Thoracic aorta (tissue), 2 donors: Measurements from ENCODE around the gene P2RY12. TPM values are rescaled to one million over a fixed set of nuclear protein-coding genes. Genes with fewer than 3 reads are reported as not detected.

Experiments used
- ATAC-seq: fragments of 150-250 bp; one replicate; pipeline ENCODE4 v1.8.0; 2017; ENCODE audit warnings: low read depth; ENCODE audit not compliant: insufficient number of reproducible peaks, low FRiP score
- DNase-seq: peaks from one replicate; pipeline ENCODE4 v3.0.0-alpha.2; 2020; ENCODE audit warnings: low spot score
- H3K27ac ChIP-seq, 2 donors: fragments of 200-600 bp; sonication (generic); 1 replicate in 1 of 2; 2 replicates in 1 of 2; pipeline ENCODE4 v1.5.1; 2016; ENCODE audit warnings: mild to moderate bottlenecking in 2 of 2, moderate library complexity in 2 of 2
- H3K27me3 ChIP-seq: fragments of 200-600 bp; sonication (generic); replicated peaks from 2 replicates; pipeline ENCODE4 v1.6.0; 2016; ENCODE audit warnings: mild to moderate bottlenecking; ENCODE audit not compliant: insufficient read depth
- H3K36me3 ChIP-seq: fragments of 200-600 bp; sonication (generic); one replicate; pipeline ENCODE4 v1.5.1; 2016
- H3K4me1 ChIP-seq, 2 donors: fragments of 200-600 bp; sonication (generic); 1 replicate in 1 of 2; 2 replicates in 1 of 2; pipeline versions ENCODE4 v1.5.1 to v1.6.0; 2016; ENCODE audit warnings: low read depth in 2 of 2, mild to moderate bottlenecking in 1 of 2; ENCODE audit not compliant: control insufficient read depth in 1 of 2
- H3K4me3 ChIP-seq: fragments of 200-600 bp; sonication (generic); 2 replicates; pipeline ENCODE4 v1.5.1; 2016; ENCODE audit warnings: mild to moderate bottlenecking
- H3K9me3 ChIP-seq: fragments of 200-600 bp; sonication (generic); 2 replicates; pipeline ENCODE4 v1.5.1; 2016
- CTCF ChIP-seq: fragments of 200-600 bp; sonication (generic); IDR thresholded peaks from one replicate; pipeline ENCODE4 v1.5.1; 2019; ENCODE audit warnings: antibody characterized with exemption
- total RNA-seq, 2 donors: library from RNA; depleted of rRNA; stranded (reverse); fragments of >200 nt; gene quantifications; one replicate each; pipeline versions ENCODE4 v1.1.0 to v1.2.3, GENCODE V29; 2016

P2RY12 gene
- total RNA-seq, 2 donors from 2014 or later = 2.2 to 10.7 TPM

GRCh38 chr3:151307131-151307530 lies 77.4 kb downstream of the P2RY12 start:
- Histone ChIP-seq H3K27me3 (no peaks in the 10 kb centered on the region), H3K4me3 (no peak overlapping the region), H3K4me1 (peaks cover 0 to 4% of the 10 kb centered on the region in 2 donors), H3K36me3 (no peaks in the 10 kb centered on the region), H3K27ac (no peak overlapping the region), H3K9me3 (no peaks in the 10 kb centered on the region)
- DNase-seq (no peak), ATAC-seq (no peak)
- no peak for TF ChIP-seq CTCF

- no peak for TF ChIP-seq CTCF
- no peaks in the 10 kb centered on the region for H3K27me3 ChIP-seq
Measured at GRCh38 chr3:151306168-151306810, 78.3 kb downstream of the P2RY12 start.

GRCh38 chr3:151305775-151306151 lies 78.8 kb downstream of the P2RY12 start:
- Histone ChIP-seq H3K9me3 (no peaks in the 10 kb centered on the region), H3K27ac (no peak overlapping the region), H3K27me3 (no peaks in the 10 kb centered on the region), H3K36me3 (no peaks in the 10 kb centered on the region), H3K4me1 (peaks cover 0 to 4% of the 10 kb centered on the region in 2 donors), H3K4me3 (no peak overlapping the region)
- ATAC-seq (no peak), DNase-seq (no peak)
- no peak for TF ChIP-seq CTCF

More at GRCh38 chr3:151306168-151306810, 78.3 kb downstream of the P2RY12 start:
- DNase-seq (no peak), ATAC-seq (no peak)
- Histone ChIP-seq H3K4me1 (peaks cover 0 to 4% of the 10 kb centered on the region in 2 donors), H3K36me3 (no peaks in the 10 kb centered on the region), H3K4me3 (no peak overlapping the region), H3K9me3 (no peaks in the 10 kb centered on the region), H3K27ac (no peak overlapping the region)

- DNase-seq (no peak), ATAC-seq (no peak)
- Histone ChIP-seq H3K27me3 (no peaks in the 10 kb centered on the region), H3K9me3 (no peaks in the 10 kb centered on the region), H3K4me3 (no peak overlapping the region), H3K36me3 (no peaks in the 10 kb centered on the region), H3K4me1 (peaks cover 0 to 4% of the 10 kb centered on the region in 2 donors), H3K27ac (no peak overlapping the region)
- TF ChIP-seq CTCF = no peak
Measured at GRCh38 chr3:151305060-151305774, 79.3 kb downstream of the P2RY12 start.

- TF ChIP-seq CTCF = no peak
- DNase-seq = no peak
- ATAC-seq = no peak
Measured at GRCh38 chr3:151303751-151304150, 80.8 kb downstream of the P2RY12 start.

More at GRCh38 chr3:151303751-151304150, 80.8 kb downstream of the P2RY12 start:
- H3K36me3 ChIP-seq = no peaks in the 10 kb centered on the region
- H3K27me3 ChIP-seq = no peaks in the 10 kb centered on the region
- peaks cover 0 to 4% of the 10 kb centered on the region in 2 donors for H3K4me1 ChIP-seq
- H3K9me3 ChIP-seq = no peaks in the 10 kb centered on the region
- H3K27ac ChIP-seq = no peak overlapping the region
- no peak overlapping the region for H3K4me3 ChIP-seq
